Lung microvascular endothelial cell (primary cell): ENCODE results near the gene ANKRD16. TPM values are rescaled to one million over a fixed set of nuclear protein-coding genes. Genes with fewer than 3 reads are reported as not detected.
"Not testable (repeated sequence)": the region's sequence is repeated elsewhere in the genome, so short reads cannot be mapped to it uniquely, and the experiment has no call there.

ENCODE experiments used
- DNase-seq, 2 donors: peaks; one replicate each; pipeline versions ENCODE4 v3.0.0 to v3.0.0-alpha.2; 2010; ENCODE audit warnings: low read depth in 2 of 2
- total RNA-seq: library from RNA; depleted of rRNA; stranded (reverse); fragments of >200 nt; gene quantifications from 2 replicates; pipeline ENCODE4 v1.2.1, GENCODE V29; 2014

ANKRD16 gene
- total RNA-seq, 1 donor from 2014 or later: 6.5 TPM

DNA sequence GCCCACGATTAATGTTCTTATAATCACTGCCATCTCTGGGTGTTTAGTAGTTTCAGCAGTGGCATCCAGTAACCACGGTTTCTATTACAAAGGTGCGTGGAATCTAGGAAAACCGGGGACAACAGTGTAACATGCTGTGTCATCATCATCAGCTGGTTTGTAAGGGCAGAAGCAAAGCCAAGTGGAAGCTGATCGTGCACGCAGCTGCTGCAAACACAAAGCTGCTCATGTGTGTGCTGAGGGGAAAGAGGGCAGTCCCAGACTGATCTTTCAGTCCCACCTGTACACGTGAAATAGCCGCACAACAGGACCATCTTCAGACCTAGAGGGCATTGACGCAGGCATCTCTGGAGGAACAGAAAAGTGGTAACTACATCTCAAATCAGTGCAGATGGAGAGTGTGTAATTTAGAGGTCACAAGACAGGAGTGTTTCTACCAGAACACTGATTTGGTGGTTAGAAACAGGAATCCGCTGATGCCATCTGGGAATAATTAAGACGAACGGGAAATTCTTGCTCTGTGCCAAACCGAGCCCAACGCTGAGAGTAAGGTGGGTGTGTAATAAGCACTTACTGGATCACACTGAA, 13.4 kb downstream of the ANKRD16 start:
- peak in 1 of 2 donors; percentile 23 for DNase-seq

DNA sequence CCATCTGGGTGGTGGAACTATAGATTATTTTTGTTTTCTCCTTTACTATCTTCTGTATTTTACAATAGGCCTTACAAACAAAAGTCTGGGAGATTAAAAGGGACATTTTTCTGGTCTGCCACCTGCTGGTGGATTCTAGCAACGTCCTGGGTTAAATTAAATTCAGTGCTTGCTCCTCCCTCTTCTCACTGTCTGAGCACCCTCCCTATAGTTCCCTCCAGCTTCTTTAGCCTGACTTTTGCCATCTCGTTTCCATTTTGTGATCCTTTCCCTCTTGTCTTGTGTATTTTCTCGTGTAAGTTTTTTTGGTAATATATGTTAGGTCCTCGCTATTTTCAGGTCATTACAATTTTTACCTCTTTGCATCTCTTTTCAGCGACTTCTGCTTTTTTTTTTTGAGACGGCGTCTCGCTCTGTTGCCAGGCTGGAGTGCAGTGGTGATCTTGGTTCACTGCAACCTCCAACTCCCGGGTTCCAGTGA, 16.1 kb downstream of the ANKRD16 start:
- DNase-seq: peak; percentile 73 to 81

DNA sequence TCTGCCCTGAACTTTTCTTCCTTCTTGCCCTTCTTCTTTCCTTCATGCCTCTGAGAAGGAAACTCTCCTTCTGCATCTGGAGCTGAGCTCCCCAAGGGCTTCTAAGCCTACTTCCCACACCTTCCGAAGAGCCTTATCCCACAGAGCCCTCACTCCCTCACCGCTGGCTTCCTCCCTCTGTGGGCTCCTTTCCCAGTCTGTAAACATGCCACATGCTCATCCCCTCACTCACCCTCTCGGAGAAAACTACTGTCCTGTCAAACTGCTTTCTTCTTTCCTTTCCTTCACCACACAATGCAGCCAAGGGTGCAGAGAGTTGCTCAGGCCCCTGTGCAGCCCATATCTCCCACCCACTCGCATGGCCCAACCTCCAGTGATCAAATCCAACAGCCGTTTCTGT, 18.1 kb downstream of the ANKRD16 start:
- no peak for DNase-seq

DNA sequence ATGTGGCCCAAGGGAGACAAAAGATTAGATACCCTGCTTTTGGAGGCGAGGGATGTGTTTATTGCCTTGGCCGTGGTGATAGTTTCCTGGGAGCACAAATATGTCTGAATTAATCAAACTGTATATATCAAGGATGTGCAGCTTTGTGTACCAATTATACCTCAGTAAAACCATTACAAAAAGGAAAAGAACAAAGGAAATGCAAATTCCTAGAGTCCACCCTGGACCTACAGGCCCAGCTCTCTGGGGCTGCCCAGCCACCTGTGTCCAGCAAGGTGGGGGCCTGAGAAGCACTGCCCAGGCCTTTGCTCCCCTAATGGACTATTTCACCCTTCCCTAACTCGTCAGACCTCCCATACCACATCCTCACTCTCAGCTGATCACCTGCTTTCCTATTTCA, 20.5 kb downstream of the ANKRD16 start:
- no peak for DNase-seq

DNA sequence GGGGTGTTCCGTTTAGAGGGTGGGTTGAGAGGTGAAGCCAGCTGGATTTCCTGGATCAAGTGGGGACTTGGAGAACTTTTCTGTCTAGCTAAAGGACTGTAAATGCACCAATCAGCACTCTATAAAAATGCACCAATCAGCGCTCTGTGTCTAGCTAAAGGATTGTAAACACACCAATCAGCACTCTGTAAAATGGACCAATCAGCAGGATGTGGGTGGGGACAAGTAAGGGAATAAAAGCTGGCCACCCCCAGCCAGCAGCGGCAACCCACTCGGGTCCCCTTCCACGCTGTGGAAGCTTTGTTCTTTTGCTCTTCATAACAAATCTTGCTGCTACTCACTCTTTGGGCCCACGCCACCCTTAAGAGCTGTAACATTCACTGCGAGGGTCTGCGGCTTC, 21.3 kb downstream of the ANKRD16 start:
- not testable (repeated sequence) for DNase-seq

DNA sequence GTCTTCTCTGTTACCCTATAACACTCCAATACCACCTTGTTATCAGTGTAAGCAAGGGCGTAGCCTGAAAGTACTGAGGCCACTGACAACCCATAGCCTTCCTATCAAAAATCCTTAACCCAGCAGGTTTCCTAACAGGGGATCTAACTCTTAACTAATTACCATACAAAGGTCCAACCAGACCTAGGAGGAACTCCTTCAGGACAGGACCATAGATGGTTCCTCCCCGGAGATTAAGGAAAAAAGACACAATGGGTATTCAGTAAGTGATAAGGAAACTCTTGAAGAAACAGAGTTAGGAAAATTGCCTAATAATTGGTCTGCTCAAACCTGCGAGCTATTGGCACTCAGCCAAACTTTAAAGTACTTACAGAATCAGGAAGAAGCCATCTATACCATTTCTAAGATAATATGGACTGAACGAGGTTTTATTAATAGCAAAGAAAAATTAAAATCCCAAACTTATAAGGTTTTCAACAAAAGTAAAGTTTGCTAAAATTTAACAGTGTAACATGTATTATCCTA, 22.5 kb downstream of the ANKRD16 start:
- DNase-seq: not testable (repeated sequence)

DNA sequence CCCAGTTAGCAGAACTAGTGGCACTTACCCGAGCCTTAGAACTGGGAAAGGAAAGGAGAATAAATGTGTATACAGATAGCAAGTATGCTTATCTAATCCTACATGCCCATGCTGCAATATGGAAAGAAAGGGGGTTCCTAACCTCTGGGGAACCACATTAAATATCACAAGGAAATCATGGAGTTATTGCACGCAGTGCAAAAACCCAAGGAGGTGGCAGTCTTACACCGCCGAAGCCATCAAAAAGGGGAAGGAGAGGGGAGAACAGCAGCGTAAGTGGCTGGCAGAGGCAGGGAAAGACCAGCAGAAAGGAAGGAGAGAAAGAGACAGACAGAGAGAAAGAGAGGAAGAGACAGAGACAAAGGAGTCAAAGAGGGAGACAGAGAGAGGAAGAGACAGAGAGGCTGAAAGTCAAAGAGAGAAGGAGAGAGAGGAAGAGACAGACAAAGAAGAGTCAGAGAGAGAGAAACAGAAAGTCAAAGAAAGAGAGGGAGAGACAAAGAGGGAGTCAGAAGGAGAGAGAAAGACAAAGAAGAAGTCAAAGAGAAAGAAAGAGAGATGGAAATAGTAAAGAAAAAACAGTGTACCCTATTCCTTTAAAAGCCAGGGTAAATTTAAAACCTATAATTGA, 23.1 kb downstream of the ANKRD16 start:
- not testable (repeated sequence) for DNase-seq

DNA sequence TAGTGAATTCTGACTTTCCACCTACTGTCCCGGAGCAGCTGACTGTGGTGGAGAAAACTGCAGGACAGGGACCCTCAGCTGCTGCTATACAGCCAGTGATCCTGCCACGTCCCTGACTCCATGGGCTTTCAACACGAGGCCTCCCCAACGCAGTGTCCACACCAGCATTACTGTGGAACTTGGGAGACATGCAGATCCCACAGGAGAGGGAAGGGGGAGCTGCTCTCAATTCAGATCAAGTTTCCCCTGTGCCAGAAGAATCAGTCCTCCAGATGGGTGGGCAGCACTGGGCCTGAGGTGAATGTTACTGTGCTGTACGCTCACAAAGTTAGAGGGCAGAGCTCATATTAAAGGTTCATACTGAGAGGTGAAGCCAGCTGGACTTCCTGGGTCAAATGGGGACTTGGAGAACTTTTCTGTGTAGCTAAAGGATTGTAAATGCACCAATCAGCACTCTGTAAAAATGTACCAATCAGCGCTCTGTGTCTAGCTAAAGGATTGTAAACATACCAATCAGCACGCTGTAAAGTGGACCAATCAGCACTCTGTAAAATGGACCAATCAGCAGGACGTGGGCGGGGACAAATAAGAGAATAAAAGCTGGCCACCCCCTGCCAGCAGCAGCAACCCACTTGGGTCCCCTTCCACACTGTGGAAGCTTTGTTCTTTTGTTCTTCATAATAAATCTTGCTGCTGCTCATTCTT, 26.6 kb downstream of the ANKRD16 start:
- not testable (repeated sequence) for DNase-seq

DNA sequence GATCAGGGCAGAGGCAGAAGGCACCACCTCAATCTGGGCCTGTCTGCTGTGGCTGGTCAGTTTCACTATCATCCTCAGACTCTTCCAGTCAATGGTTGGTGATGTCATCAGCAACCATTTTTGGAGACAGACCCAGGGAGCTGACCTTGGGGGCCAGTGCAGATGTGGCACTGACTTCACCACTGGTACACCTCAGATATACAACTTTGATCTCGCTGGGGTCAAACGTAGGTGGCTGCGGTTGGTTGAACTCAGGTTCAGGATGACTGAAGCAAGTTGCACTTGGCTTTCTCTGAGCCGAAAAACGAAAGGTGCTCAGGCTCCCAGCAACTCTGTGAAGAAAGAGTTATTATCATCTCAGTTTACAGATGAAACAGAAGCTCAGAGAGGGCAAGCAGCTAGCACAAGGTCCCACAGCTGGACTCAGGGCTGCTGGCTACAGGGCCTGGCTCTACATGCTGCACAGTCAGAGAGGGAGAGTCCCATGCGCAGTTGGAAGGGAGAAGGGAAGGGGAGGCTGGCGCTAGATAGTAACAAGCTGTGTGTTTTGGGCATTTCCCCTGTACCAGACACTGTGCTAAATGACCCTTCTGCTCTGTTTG, 27.2 kb downstream of the ANKRD16 start:
- no peak for DNase-seq

DNA sequence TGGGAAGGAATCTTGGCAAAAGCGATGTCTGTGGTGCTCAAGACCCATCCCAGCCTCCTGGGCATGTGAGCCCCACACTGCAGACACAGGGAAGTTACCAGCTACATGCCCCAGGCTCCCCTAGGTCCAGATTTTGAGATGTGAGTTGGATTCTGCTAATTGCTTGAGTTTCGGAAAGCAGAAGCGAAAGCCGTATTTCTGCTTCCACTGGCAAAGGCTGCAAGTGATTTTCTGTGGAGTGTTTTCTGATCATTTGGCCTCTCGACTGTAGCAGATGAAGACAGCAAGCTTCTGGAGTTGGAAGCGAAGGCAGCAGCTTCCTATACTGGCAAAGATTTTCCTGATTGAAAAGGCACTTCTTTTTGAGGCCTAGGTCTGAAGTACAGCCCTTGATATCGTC, 29.6 kb downstream of the ANKRD16 start:
- no peak for DNase-seq

DNA sequence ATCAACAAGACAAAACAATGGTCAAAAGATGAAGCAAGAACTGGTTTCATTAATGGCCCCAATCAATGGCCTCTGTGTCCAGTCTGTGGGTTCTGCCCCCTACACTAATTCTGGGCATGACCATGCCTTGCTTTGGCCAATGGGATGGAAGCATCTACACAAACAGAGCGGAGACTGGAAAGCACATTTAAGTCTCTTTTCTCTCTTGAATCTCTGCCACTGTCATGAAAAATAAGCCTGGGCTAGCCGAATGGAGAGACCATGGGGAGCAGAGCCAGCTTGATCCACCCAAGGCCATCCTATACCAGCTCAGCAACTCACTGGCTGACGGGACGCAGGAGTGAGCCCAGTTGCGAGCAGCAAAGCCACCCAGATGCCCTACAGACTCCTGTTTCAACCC, 30.9 kb downstream of the ANKRD16 start:
- DNase-seq: no peak

DNA sequence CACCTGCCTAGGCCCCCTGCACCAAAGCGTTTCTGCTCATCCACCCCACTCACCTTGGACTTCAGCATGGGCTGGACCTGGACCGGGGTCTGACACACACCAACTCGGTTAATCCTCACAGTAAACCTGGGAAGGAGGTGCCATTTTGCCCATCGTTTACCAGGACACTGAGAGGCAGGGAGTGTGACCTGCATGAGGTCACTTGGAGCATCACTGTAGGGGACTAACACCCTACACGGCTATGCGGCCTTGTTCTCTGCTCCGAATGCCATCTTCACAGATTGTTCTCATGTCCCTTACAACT, 33.0 kb downstream of the ANKRD16 start:
- DNase-seq: no peak

DNA sequence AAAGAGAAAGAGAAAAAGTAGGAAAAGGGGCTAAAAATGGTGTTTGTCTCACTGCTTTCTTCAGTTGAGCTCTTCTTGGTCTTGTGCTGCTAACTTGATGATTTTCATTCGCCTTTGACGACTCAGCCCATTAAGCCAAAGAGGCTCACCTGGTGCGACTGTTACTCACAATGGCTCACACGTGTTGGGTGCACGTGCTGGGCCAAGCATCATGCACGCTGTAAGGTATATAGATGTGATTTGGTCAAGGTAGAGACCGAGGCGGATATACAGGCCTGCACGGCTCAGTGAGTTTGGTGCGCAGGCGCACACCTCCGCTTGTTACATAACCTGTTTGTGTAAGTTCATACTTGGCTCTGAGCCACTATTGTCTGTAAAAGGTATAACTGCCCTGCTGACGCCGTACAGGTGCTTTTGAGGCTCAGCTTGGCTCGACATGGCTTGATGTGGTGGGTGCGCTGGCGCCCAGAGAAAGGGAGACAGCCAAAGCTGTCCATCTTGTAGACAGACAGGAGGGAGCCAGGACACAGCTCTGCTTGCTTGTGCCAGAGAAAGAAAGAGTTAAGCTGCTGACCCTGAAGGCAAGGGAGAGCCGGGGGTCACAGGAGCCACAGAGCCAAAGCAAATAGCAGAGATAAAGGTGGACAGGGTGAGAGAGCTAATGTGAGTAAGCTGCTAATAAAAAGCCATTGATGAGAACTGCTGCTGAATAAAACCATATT, 33.6 kb downstream of the ANKRD16 start:
- DNase-seq: no peak

DNA sequence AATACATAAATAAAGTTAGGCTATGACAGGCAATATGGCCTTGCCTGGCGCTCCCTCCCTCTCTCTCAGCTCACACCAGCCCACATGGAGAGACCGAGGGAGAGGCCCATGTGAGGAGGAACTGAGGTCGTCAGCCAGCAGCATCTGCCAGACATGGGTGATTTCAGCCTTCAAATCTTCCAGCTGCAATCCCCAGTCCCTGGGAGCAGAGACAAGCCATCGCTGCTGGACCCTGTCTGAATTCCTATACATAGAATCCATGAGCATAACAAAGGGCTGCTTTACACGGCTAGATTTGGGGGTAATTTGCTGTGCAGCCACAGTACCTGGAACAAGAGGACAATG, 35.6 kb downstream of the ANKRD16 start:
- no peak for DNase-seq

DNA sequence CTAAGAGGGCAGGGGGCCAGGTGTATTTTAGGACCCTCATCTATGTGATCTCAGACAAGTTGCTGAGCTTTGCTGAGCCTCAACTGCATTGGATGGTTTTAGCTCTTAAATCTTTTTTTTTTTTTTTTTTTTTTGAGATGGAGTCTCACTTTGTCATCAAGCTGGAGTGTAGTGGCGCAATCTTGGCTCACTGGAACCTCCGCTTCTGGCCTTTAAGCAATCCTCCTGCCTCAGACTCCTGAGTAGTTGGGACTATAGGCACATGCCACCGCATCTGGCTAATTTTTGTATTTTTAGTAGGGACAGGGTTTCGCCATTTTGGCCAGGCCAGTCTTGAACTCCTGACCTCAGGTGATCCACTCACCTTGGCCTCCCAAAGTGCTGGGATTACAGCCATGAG, 43.0 kb downstream of the ANKRD16 start:
- not testable (repeated sequence) for DNase-seq

DNA sequence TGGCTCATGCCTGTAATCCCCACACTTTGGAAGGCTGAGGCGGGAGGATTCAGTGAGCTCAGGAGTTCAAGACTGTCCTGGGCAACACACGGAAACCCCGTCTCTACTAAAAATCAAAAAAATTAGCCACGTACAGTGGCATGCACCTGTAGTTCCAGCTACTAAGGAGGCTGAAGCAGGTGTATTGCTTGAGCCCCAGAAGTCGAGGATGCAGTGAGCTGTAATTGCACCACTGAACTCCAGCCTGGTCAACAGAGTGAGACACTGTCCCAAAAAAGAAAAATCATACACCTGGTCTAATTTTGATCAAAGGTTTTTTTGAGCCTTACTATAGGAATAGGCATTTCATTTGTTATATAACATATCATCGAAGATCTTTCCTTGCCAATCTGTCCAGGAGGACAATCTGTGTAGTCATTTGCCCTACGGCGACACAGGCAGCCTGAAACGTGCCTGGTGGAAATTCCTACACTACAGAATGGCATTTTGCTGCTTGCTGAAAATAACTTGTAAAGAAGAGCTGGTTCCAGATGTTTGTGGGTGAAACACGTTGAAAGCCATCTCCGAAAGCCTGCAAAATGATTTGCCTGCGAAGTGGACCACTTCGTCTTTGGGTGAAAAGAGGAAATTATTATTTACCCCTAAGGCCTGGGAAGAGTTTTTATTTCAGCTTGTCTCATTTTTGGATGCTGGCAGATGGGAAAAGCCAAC, 45.2 kb downstream of the ANKRD16 start:
- no peak for DNase-seq

DNA sequence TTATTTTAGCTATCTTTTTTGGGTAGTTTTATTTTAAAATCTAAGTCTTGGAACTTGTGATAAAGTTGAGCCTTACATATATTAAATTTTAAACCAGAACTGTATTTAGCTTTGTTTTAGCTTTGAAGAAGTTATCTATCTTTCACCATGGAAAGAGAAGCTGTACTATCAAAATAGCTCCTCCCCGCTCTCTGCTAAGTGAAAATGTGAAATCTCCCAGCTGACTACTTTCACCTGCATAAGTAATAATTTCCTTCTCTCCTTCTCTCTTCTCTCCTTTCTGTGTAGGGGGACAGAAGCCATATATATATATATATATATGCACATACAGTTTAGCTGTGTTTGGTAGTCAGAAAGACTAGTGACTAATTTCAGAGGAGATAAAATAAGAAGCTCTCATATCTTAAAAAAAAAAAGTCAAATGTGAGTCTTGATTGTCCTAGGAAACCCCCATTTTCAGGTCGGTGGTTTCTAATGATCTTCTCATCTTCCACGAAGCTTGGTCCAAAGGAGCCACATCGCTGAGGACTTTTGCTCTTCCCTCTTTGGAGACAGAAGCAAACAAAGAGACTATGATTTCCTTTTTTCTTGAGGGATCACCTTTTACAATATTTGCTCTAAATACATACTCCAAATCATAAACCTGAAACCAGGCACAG, 45.9 kb downstream of the ANKRD16 start:
- no peak for DNase-seq

DNA sequence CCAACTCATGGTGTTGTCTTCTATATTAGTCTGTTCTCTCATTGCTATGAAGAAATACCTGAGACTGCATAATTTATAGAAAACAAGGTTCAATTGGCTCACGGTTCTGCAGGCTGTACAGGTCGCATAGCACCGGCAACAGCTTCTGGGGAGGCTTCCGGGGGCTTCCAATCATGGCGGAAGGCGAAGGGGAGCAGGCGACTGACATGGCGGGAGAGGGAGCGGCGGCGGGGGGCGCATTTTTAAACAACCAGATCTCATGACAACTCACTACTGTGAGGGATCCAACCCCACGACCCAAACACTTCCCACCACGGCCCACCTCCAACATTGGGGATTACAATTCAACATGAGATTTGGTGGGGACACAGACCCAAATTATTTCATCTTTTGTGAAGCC, 47.7 kb downstream of the ANKRD16 start:
- DNase-seq: no peak

DNA sequence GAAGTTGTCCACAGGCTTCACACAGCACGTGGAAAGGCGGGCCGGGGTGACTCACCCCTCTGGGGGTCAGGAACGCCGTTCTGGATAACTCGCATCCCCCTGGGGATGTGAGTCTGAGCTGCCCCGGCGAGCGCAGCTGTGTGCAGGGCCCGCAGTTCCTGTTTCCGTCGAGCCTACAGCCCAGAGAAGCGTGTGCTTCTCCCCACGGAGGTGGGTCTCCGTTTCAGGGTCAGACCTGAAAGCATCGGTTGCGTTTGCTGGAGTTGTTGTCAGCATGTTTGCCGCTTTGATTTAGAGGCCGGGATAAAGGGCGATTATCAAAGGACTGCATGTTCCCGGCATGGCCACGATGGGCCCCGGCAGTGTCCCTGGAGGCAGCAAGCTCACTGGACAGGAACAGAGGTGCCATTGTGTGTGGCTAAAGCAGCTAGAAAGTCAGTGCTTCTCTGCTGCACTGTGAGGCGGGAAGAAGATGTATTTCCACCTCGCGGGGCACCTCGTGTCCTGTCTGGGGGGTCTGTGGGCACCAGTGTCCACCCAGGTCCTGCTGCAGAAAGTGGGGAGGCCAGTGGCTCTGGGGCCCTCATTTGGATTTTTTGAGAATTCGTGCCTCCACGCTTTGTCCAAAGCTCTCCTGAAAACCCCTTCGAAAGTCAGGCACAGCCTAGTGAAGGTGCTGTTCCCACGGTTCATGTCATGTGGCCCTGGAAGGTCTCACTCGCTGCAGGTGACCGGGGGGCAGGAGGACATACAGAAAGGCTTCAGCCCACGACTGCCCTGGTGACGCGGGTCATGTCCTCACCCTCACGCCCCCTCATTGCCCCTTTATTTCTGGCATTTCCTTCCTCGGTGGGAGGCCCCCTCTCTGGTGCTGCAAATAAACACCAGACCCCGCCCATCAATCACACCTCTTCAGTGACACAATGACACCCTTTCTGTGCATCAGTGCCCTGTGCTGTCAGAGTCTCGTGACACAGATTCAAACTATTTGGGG, 49.1 kb downstream of the ANKRD16 start:
- DNase-seq: peak; percentile 15 to 23
